Activated CD8-positive, alpha-beta memory T cell treated with anti-CD3 and anti-CD28 coated beads for 1 hour (primary cell): ENCODE data around the gene HEXIM1.

Experiments
- DNase-seq, 2 donors: peaks; one replicate each; pipeline ENCODE4 v3.0.0-alpha.2; 2020; ENCODE audit warnings: low read depth in 1 of 2; ENCODE audit errors: extremely low read depth in 1 of 2

HEXIM1 gene

GRCh38 chr17:45148183-45149036 is at the start of gene HEXIM1:
TSS of gene HEXIM1 (plus strand) at chr17:45148475. CDS start at chr17:45149191, 716 bp downstream.
- peak; percentile 96 to 99 for DNase-seq

GRCh38 chr17:45098869-45099616 is 49.2 kb upstream of the HEXIM1 start:
- peak; percentile 46 to 60 for DNase-seq

GRCh38 chr17:45101546-45101882 is 46.8 kb upstream of the HEXIM1 start:
- DNase-seq, result no peak

- no peak for DNase-seq
Observed at GRCh38 chr17:45101883-45102811, 46.1 kb upstream of the HEXIM1 start.

GRCh38 chr17:45102856-45103255 is 45.4 kb upstream of the HEXIM1 start:
- no peak for DNase-seq

GRCh38 chr17:45103269-45103795 is 44.9 kb upstream of the HEXIM1 start:
- no peak for DNase-seq

GRCh38 chr17:45104029-45104428 is 44.2 kb upstream of the HEXIM1 start:
- DNase-seq, result no peak

- no peak for DNase-seq
Observed at GRCh38 chr17:45104497-45104896, 43.8 kb upstream of the HEXIM1 start.

GRCh38 chr17:45104907-45105624 is 43.2 kb upstream of the HEXIM1 start:
- no peak for DNase-seq

GRCh38 chr17:45106096-45106495 is 42.2 kb upstream of the HEXIM1 start:
- DNase-seq, result no peak

- no peak for DNase-seq
Observed at GRCh38 chr17:45106582-45106981, 41.7 kb upstream of the HEXIM1 start.

- DNase-seq, result no peak
Observed at GRCh38 chr17:45107293-45108010, 40.8 kb upstream of the HEXIM1 start.

- DNase-seq, result no peak
Observed at GRCh38 chr17:45108051-45108450, 40.2 kb upstream of the HEXIM1 start.

GRCh38 chr17:45108595-45109521 is 39.4 kb upstream of the HEXIM1 start:
- DNase-seq, result no peak

GRCh38 chr17:45110676-45111611 is 37.3 kb upstream of the HEXIM1 start:
- DNase-seq, result no peak

GRCh38 chr17:45111850-45112249 is 36.4 kb upstream of the HEXIM1 start:
- no peak for DNase-seq
